ENCODE data around the gene APOC3. TPM values are rescaled to one million over a fixed set of nuclear protein-coding genes. Genes with fewer than 3 reads are reported as not detected.

The APOC3 gene
- total and polyA plus RNA-seq, 10 of the 15 experiments (the other 5 are each of a cell fraction or from before 2014, with no cell fraction given) = 1.9 TPM; not detected in 9

GRCh38 chr11:116831790-116832349, 2.2 kb downstream of the APOC3 start:
- RAD21 ChIA-PET (ENCODE audit: unreplicated experiment) = no interaction called here
- FAIRE-seq = no peak
- H3K4me2 ChIP-seq (ENCODE audit: control insufficient read depth, insufficient read depth) = no peak overlapping the region

GRCh38 chr11:116832350-116833290, 2.9 kb downstream of the APOC3 start:
- SMC1A ChIA-PET (ENCODE audit: uncharacterized antibody, unreplicated experiment) = interaction anchor here (0.6 kb wide), 1 partner anchor 13 kb away, joined by 3 read pairs; no protein-coding TSS in a partner anchor
- Histone ChIP-seq H3K4me2 (ENCODE audit: control insufficient read depth, insufficient read depth) (no peak overlapping the region), H3K79me2 (ENCODE audit: control insufficient read depth, insufficient read depth, low read length) (no peaks in the 10 kb centered on the region), H3K27me3 (replicated peaks in 1 of 2; ENCODE audit: control insufficient read depth in 2 of 2, insufficient read depth in 2 of 2, low read length in 1 of 2) (no peaks in the 10 kb centered on the region), H3K4me3 (no peak overlapping the region), H3K27ac (ENCODE audit: control insufficient read depth, insufficient read depth) (no peak overlapping the region), H3K4me1 (ENCODE audit: control insufficient read depth, insufficient read depth, low read length) (peaks cover 8% of the 10 kb centered on the region; the same call in 1 of the 2 replicates), H4K20me1 (ENCODE audit: control insufficient read depth, insufficient read depth) (no peaks in the 10 kb centered on the region), H3K9ac (ENCODE audit: control insufficient read depth, insufficient read depth, low read length) (no peak overlapping the region), H3K36me3 (ENCODE audit: control insufficient read depth in 2 of 2, insufficient read depth in 2 of 2, low read length in 1 of 2) (no peaks in the 10 kb centered on the region), H3K9me3 (replicated peaks; ENCODE audit: control insufficient read depth, insufficient read depth, low read length) (no peaks in the 10 kb centered on the region), H2AFZ (ENCODE audit: control insufficient read depth, low read depth, low read length) (no peak overlapping the region)
- WGBS (ENCODE audit: insufficient coverage, insufficient replicate concordance, low lambda C conversion rate, missing lambda C conversion rate) = 43% methylated on average over 12 of the region's 13 CpGs
- RAD21 ChIA-PET (ENCODE audit: unreplicated experiment) = no interaction called here
- POLR2A ChIA-PET = no interaction called here
- no TSS peak for BruUV-seq (replicated peaks)
- intact Hi-C loops (cut with micrococcal nuclease; ENCODE audit: unreplicated experiment) (no loop called here), in situ Hi-C loops (cut with MboI) (no loop called here)
- DNase-seq (ENCODE audit: low read depth, low spot score) (no peak), ATAC-seq (no peak), FAIRE-seq (no peak)
- CTCF ChIA-PET = interaction anchor here (0.6 to 7.3 kb wide), 4 partner anchors 7 to 60 kb away, joined by 3 to 183 read pairs (median 3); partner anchors contain the start of genes APOA5, BUD13 and ZPR1
- peak; percentile 26; the same call in 1 of the 2 replicates for TF ChIP-seq RAD21 (IDR thresholded peaks at IDR 0.05; ENCODE audit: insufficient read depth, low read depth, low read length)
- no peak for TF ChIP-seq MYC (IDR thresholded peaks at IDR 0.05; ENCODE audit: insufficient read depth, insufficient read length, insufficient replicate concordance, low read length, severe bottlenecking)
- TF ChIP-seq CTCF (IDR thresholded peaks at IDR 0.05 in 2 of 3, conservative IDR thresholded peaks at IDR 0.05 in 1 of 3; ENCODE audit: control insufficient read depth in 2 of 3, extremely low read depth in 1 of 3, insufficient read depth in 1 of 3, low read depth in 3 of 3, low read length in 3 of 3) = peak; percentile 1 to 15 (median 14); a peak in 1 of 6 replicates
- no peak for TF ChIP-seq EP300 (IDR thresholded peaks at IDR 0.05; ENCODE audit: borderline replicate concordance in 1 of 2, control insufficient read depth in 1 of 2, low read depth in 2 of 2, low read length in 2 of 2)
- no peak for TF ChIP-seq SUPT20H (IDR thresholded peaks at IDR 0.05; ENCODE audit: borderline replicate concordance, control insufficient read depth, low read depth, low read length)
- peak; percentile 49 for TF ChIP-seq NR2F1 (conservative IDR thresholded peaks at IDR 0.05)
- TF ChIP-seq NR2C1 (IDR thresholded peaks at IDR 0.05) = no peak
- TF ChIP-seq SMC3 (IDR thresholded peaks at IDR 0.05; ENCODE audit: borderline replicate concordance, low read length) = 0 out of 2 replicates have a peak, but pooled peaks have one; percentile 6

More at GRCh38 chr11:116831790-116832349, 2.2 kb downstream of the APOC3 start:
- H3K4me1 ChIP-seq (ENCODE audit: control insufficient read depth, insufficient read depth, low read length) = peaks cover 8% of the 10 kb centered on the region; the same call in 1 of the 2 replicates
- no peaks in the 10 kb centered on the region for H3K36me3 ChIP-seq (ENCODE audit: control insufficient read depth in 2 of 2, insufficient read depth in 2 of 2, low read length in 1 of 2)
- ChIA-PET SMC1A (ENCODE audit: uncharacterized antibody, unreplicated experiment) (no interaction called here), POLR2A (no interaction called here), CTCF (interaction anchor here (0.6 to 7.3 kb wide), 3 partner anchors 8 to 60 kb away, joined by 3 to 183 read pairs (median 3); partner anchors contain the start of genes APOA5, BUD13 and ZPR1)
- no peak overlapping the region for H3K4me3 ChIP-seq
- H3K9me3 ChIP-seq (replicated peaks; ENCODE audit: control insufficient read depth, insufficient read depth, low read length) = no peaks in the 10 kb centered on the region
- 57% methylated on average over 6 of the region's 7 CpGs for WGBS (ENCODE audit: insufficient coverage, insufficient replicate concordance, low lambda C conversion rate, missing lambda C conversion rate)
- no peaks in the 10 kb centered on the region for H4K20me1 ChIP-seq (ENCODE audit: control insufficient read depth, insufficient read depth)
- no peaks in the 10 kb centered on the region for H3K79me2 ChIP-seq (ENCODE audit: control insufficient read depth, insufficient read depth, low read length)
- no TSS peak for BruUV-seq (replicated peaks)
- no peak overlapping the region for H3K27ac ChIP-seq (ENCODE audit: control insufficient read depth, insufficient read depth)
- H3K27me3 ChIP-seq (replicated peaks in 1 of 2; ENCODE audit: control insufficient read depth in 2 of 2, insufficient read depth in 2 of 2, low read length in 1 of 2) = no peaks in the 10 kb centered on the region
- intact Hi-C loops (cut with micrococcal nuclease; ENCODE audit: unreplicated experiment) = no loop called here
- no peak overlapping the region for H3K9ac ChIP-seq (ENCODE audit: control insufficient read depth, insufficient read depth, low read length)
- H2AFZ ChIP-seq (ENCODE audit: control insufficient read depth, low read depth, low read length) = no peak overlapping the region
- TF ChIP-seq ETV6 (conservative IDR thresholded peaks at IDR 0.05 in 1 of 2, IDR thresholded peaks at IDR 0.05 in 1 of 2; ENCODE audit: borderline replicate concordance in 1 of 2, low read depth in 1 of 2) = no peak
- TF ChIP-seq, protein P1, sequence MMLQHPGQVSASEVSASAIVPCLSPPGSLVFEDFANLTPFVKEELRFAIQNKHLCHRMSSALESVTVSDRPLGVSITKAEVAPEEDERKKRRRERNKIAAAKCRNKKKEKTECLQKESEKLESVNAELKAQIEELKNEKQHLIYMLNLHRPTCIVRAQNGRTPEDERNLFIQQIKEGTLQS (IDR thresholded peaks at IDR 0.05; ENCODE audit: borderline replicate concordance, extremely low read depth, low read depth, low read length) = no peak
- in situ Hi-C loops (cut with MboI) = no loop called here
- no peak for DNase-seq (ENCODE audit: low read depth, low spot score)
- no peak for ATAC-seq
